ENCODE data around the gene NEAT1. TPM values are rescaled to one million over a fixed set of nuclear protein-coding genes. Genes with fewer than 3 reads are reported as not detected.

Gene NEAT1
- total RNA-seq, 1 donor from 2014 or later = 27.0 TPM

DNA sequence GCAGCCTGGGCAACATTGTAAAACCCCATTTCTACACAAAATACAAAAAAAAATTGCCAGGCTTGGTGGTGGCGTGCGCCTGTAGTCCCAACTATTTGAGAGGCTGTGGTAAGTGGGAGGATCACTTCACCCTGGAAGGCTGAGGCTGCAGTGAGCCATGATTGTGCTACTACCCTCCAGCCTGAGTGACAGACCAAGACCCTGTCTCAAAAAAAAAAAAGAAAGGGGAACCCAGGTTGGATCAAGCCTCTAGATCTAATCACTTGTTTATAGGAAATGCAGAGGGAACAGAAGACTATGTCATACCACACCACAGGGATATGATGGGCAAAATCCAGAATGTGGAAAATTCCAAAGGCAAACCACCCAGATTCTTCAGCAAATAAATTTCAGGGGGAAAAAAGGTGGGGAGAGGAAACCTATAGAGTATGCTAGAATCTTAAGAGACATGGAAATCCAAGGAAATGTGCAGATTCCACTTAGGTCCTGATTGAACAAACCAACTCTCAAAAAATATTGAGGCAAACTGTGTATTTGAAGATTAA is 59.8 kb downstream of the NEAT1 start:
- no peak overlapping the region for H3K4me3 ChIP-seq (ENCODE audit: low read depth, low read length)
- DNase-seq (ENCODE audit: low read depth) = no peak
- TF ChIP-seq, protein P1, sequence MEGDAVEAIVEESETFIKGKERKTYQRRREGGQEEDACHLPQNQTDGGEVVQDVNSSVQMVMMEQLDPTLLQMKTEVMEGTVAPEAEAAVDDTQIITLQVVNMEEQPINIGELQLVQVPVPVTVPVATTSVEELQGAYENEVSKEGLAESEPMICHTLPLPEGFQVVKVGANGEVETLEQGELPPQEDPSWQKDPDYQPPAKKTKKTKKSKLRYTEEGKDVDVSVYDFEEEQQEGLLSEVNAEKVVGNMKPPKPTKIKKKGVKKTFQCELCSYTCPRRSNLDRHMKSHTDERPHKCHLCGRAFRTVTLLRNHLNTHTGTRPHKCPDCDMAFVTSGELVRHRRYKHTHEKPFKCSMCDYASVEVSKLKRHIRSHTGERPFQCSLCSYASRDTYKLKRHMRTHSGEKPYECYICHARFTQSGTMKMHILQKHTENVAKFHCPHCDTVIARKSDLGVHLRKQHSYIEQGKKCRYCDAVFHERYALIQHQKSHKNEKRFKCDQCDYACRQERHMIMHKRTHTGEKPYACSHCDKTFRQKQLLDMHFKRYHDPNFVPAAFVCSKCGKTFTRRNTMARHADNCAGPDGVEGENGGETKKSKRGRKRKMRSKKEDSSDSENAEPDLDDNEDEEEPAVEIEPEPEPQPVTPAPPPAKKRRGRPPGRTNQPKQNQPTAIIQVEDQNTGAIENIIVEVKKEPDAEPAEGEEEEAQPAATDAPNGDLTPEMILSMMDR (conservative IDR thresholded peaks at IDR 0.05; ENCODE audit: low read depth, low read length) = no peak

GRCh38 chr11:65485920-65486219 is 63.3 kb downstream of the NEAT1 start:
- H3K4me3 ChIP-seq (ENCODE audit: low read depth, low read length) = no peak overlapping the region
- DNase-seq (ENCODE audit: low read depth) = no peak
- TF ChIP-seq, protein P1 (conservative IDR thresholded peaks at IDR 0.05; ENCODE audit: low read depth, low read length) = no peak

DNA sequence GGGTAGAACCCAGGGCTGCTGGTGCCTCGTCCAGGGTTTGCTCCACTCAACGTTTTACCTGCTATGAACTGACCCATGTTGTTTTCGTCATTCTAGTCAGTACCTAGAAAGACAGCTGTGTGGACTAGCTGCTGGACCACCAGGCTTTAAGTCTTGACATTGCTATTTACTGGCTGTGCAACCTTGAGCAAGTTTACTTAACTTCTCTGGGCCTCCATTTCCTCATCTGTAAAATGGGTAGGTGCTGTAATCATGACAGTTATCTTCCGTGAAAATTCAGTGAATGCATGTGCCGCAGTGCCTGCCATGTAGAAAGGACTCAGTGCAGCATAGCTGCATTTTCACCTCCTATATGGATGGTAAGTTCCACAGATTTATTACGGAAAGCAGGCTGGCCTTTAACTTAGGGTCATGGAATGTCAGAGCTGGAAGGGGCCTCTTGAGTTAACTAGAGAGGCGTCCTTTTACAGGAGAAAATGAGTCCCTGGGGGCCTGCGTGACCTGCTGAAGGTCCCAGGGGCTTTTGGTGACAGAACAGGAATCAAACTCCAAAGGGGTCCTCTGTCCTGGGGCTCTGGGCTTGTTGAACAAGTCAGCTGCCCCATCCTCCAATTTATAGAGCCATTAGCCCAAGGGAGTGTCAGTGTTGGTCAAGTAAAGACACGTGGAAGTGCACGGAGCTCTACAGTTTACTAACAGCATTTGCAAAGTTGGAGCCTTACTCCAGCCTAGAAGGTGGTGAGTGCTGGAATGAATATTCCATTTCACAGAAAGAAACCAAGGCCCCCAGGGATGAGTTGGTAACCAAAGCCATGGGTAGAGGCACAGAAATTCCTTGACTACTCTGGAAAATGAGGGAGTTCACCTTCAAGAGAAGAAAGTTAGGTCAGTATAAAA is 64.2 kb downstream of the NEAT1 start:
- no peak for DNase-seq (ENCODE audit: low read depth)
- TF ChIP-seq, protein P1 (conservative IDR thresholded peaks at IDR 0.05; ENCODE audit: low read depth, low read length) = no peak
- no peak overlapping the region for H3K4me3 ChIP-seq (ENCODE audit: low read depth, low read length)

- TF ChIP-seq, protein P1 (conservative IDR thresholded peaks at IDR 0.05; ENCODE audit: low read depth, low read length) = peak; percentile 1
- DNase-seq (ENCODE audit: low read depth) = peak; percentile 99
- peak overlapping the region; percentile 45 for H3K4me3 ChIP-seq (ENCODE audit: low read depth, low read length)
Measured at GRCh38 chr11:65487467-65488272, 65.1 kb downstream of the NEAT1 start.

DNA sequence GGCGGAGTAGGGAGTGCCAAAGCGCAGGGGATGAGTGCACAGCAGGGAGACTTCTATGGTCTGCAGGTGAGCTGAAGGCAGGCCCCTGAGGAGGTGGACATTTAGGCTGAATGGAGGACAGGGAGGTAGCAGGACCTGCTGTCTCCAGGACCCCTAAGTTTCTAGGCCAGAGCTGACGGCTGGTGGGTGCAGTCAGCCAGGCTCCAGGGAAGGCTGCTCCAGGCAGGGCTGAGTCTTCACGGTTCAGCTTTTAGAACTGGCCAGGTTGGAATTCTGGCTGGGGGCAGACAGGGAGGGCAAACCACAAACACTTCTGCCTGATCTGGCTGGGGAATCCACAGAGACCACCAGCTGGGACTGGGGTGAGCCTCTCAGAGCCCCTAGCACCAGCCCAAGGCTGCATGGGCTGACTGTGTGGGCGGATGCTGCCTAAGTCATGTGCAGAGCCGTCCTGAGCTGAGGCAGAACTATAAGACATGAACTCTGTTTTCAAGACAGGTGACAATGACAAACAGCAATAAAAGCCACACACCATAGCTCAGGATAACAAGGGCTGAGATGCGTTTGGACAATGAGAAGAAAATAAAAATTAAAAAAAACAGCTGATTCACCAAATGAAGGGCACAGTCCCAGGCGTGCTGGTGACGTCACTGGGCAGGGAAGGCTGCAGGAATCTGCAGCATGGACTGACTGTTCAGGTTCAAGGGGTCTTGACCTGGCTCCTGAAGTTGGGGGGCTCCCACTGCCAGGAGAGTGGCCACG is 65.9 kb downstream of the NEAT1 start:
- no peak for DNase-seq (ENCODE audit: low read depth)
- peak overlapping the region; percentile 45 for H3K4me3 ChIP-seq (ENCODE audit: low read depth, low read length)

More for the DNA sequence above, 65.9 kb downstream of the NEAT1 start:
- TF ChIP-seq, protein P1 (conservative IDR thresholded peaks at IDR 0.05; ENCODE audit: low read depth, low read length) = no peak

Data from epithelial cell of proximal tubule (primary cell).